SK-N-SH (cell line): ENCODE results near the gene DRD4. TPM values are rescaled to one million over a fixed set of nuclear protein-coding genes. Genes with fewer than 3 reads are reported as not detected.

Experiments used
- CTCF ChIA-PET: fragments of 300-600, 350-600 bp; formaldehyde crosslinking; extraction: SDS; loops from one replicate; lab custom pipeline; 2021; lab: Yijun Ruan, JAX
- POLR2A ChIA-PET: fragments of 350-600 bp; sonication (Branson Sonifier 250); formaldehyde crosslinking; extraction: SDS; loops from one replicate; lab custom pipeline; 2020; ENCODE audit warnings: antibody characterized with exemption, inconsistent platforms; lab: Yijun Ruan, JAX
- DNase-seq: peaks from one replicate; pipeline ENCODE4 v3.0.0; 2012
- H2AFZ ChIP-seq: fragments of 200-600 bp; sonication (generic); 2 replicates; pipeline ENCODE4 v1.8.1; 2016; ENCODE audit warnings: antibody characterized with exemption, mild to moderate bottlenecking, low read depth
- H3F3A ChIP-seq: fragments of 200-600 bp; sonication (generic); replicated peaks from 2 replicates; pipeline ENCODE3; 2016; ENCODE audit warnings: antibody characterized with exemption, mild to moderate bottlenecking; ENCODE audit not compliant: insufficient read depth
- H3K27ac ChIP-seq, 2 experiments: fragments of 200-500 bp in 1 of 2; fragments of 200-600 bp in 1 of 2; sonication (Bioruptor generic) in 1 of 2; sonication (generic), shearing (Covaris generic) in 1 of 2; 2 replicates each; pipeline versions ENCODE4 v1.5.1 to v1.6.1; 2014 to 2016; ENCODE audit warnings: low read depth in 2 of 2, inconsistent platforms in 1 of 2, low read length in 1 of 2, mild to moderate bottlenecking in 1 of 2, mixed read lengths in 1 of 2
- H3K27me3 ChIP-seq: fragments of 200-600 bp; sonication (generic), shearing (Covaris generic); 2 replicates; pipeline ENCODE4 v1.6.1; 2016; ENCODE audit warnings: mixed run types; ENCODE audit not compliant: insufficient read depth
- H3K36me3 ChIP-seq, 2 experiments: fragments of 200-500 bp in 1 of 2; fragments of 200-600 bp in 1 of 2; sonication (Bioruptor generic) in 1 of 2; sonication (generic) in 1 of 2; replicated peaks in 1 of 2; 2 replicates each; pipeline versions ENCODE3 to v1.5.1; 2014 to 2016; ENCODE audit warnings: low read length in 1 of 2, mild to moderate bottlenecking in 1 of 2; ENCODE audit not compliant: insufficient read depth in 2 of 2, control insufficient read depth in 1 of 2
- H3K4me1 ChIP-seq, 2 experiments: fragments of 200-500 bp in 1 of 2; fragments of 200-600 bp in 1 of 2; sonication (Bioruptor generic) in 1 of 2; sonication (generic), shearing (Covaris generic) in 1 of 2; 2 replicates each; pipeline versions ENCODE4 v1.5.1 to v1.6.1; 2014 to 2016; ENCODE audit warnings: low read depth in 1 of 2, low read length in 1 of 2, mixed run types in 1 of 2; ENCODE audit not compliant: insufficient read depth in 2 of 2, control insufficient read depth in 1 of 2
- H3K4me2 ChIP-seq: fragments of 200-600 bp; sonication (generic), shearing (Covaris generic); 2 replicates; pipeline ENCODE4 v1.6.1; 2017; ENCODE audit warnings: mixed run types
- H3K4me3 ChIP-seq, 2 experiments: fragments of 200-500 bp in 1 of 2; fragments of 200-600 bp in 1 of 2; sonication (Bioruptor generic) in 1 of 2; sonication (generic), shearing (Covaris generic) in 1 of 2; 2 replicates each; pipeline versions ENCODE4 v1.5.1 to v1.8.1; 2014 to 2016; ENCODE audit warnings: low read depth in 2 of 2, inconsistent platforms in 1 of 2, low read length in 1 of 2, mild to moderate bottlenecking in 1 of 2, mixed read lengths in 1 of 2, moderate library complexity in 1 of 2
- H3K79me2 ChIP-seq: fragments of 200-600 bp; sonication (generic); 2 replicates; pipeline ENCODE4 v1.8.1; 2017; ENCODE audit warnings: mild to moderate bottlenecking; ENCODE audit not compliant: insufficient read depth
- H3K9ac ChIP-seq: fragments of 200-600 bp; sonication (generic); 2 replicates; pipeline ENCODE4 v1.6.1; 2017; ENCODE audit warnings: mixed run types
- H3K9me2 ChIP-seq: fragments of 200-600 bp; sonication (generic); 2 replicates; pipeline ENCODE4 v1.6.1; 2017; ENCODE audit warnings: mixed run types
- H3K9me3 ChIP-seq: fragments of 200-600 bp; sonication (generic); 2 replicates; pipeline ENCODE4 v1.6.1; 2017; ENCODE audit warnings: mixed run types, mild to moderate bottlenecking, moderate library complexity
- H4K20me1 ChIP-seq: fragments of 200-600 bp; sonication (generic); 2 replicates; pipeline ENCODE4 v1.6.1; 2017; ENCODE audit warnings: mild to moderate bottlenecking, mixed run types; ENCODE audit not compliant: insufficient read depth
- CTCF ChIP-seq: fragments of 200-600 bp; sonication (generic); IDR thresholded peaks from 2 replicates; pipeline ENCODE4 v1.6.1; 2017; ENCODE audit warnings: antibody characterized with exemption, mild to moderate bottlenecking, moderate library complexity
- EZH2phosphoT487 ChIP-seq: fragments of 200-600 bp; sonication (generic); IDR thresholded peaks from 2 replicates; pipeline ENCODE4 v1.6.1; 2017; ENCODE audit warnings: low read depth, mixed run types, mild to moderate bottlenecking, antibody characterized with exemption, moderate library complexity, borderline replicate concordance
- FOSL2 ChIP-seq: IDR thresholded peaks from 2 replicates; pipeline ENCODE4 v1.4.0; 2012; ENCODE audit warnings: low read depth, mild to moderate bottlenecking, moderate library complexity, borderline replicate concordance
- FOXM1 ChIP-seq: IDR thresholded peaks from 2 replicates; pipeline ENCODE4 v1.4.0; 2012; ENCODE audit warnings: low read depth, mild to moderate bottlenecking
- GABPA ChIP-seq: IDR thresholded peaks from 2 replicates; pipeline ENCODE4 v1.4.0; 2012; ENCODE audit warnings: low read depth, mild to moderate bottlenecking
- MAX ChIP-seq: IDR thresholded peaks from 2 replicates; pipeline ENCODE4 v1.4.0; 2012; ENCODE audit warnings: low read depth
- RAD21 ChIP-seq: IDR thresholded peaks from 2 replicates; pipeline ENCODE4 v1.6.1; 2012; ENCODE audit warnings: mild to moderate bottlenecking, low read length
- SIN3A ChIP-seq: IDR thresholded peaks from 2 replicates; pipeline ENCODE4 v1.6.1; 2012; ENCODE audit warnings: low read depth, mild to moderate bottlenecking, low read length, moderate library complexity, borderline replicate concordance
- TAF1 ChIP-seq: IDR thresholded peaks from 2 replicates; pipeline ENCODE4 v1.6.1; 2012; ENCODE audit warnings: low read depth, mild to moderate bottlenecking, low read length, moderate library complexity, borderline replicate concordance
- TCF12 ChIP-seq: IDR thresholded peaks from 2 replicates; pipeline ENCODE4 v1.4.0; 2012
- USF1 ChIP-seq: IDR thresholded peaks from 2 replicates; pipeline ENCODE4 v1.4.0; 2012; ENCODE audit warnings: low read depth, borderline replicate concordance
- USF2 ChIP-seq: fragments of 150-350 bp; IDR thresholded peaks from 2 replicates; pipeline ENCODE4 v1.6.1; 2017; ENCODE audit warnings: antibody characterized with exemption, low read length, low read depth, borderline replicate concordance
- YY1 ChIP-seq: IDR thresholded peaks from 2 replicates; pipeline ENCODE4 v1.4.0; 2012; ENCODE audit warnings: low read depth, mild to moderate bottlenecking
- WGBS: methylation state at CpG from one replicate; pipeline ENCODE4 v1.1.6; 2017; ENCODE audit warnings: low lambda C conversion rate; 5-methylcytosine and 5-hydroxymethylcytosine counted together
- polyA plus RNA-seq, 3 experiments: library from polyadenylated mRNA; depleted of rRNA; stranded (reverse); fragments of >200 nt; gene quantifications; 2 replicates each; pipeline ENCODE4 v1.2.3, GENCODE V29; 2012
- TF ChIP-seq, protein P1 (sequence below): fragments of 150-350 bp; IDR thresholded peaks from 2 replicates; pipeline ENCODE4 v1.6.1; 2016; ENCODE audit warnings: mild to moderate bottlenecking, low read depth, low read length

Gene DRD4
- polyA plus RNA-seq, 1 of the 3 experiments (the other 2 are of a cell fraction): not detected

DNA sequence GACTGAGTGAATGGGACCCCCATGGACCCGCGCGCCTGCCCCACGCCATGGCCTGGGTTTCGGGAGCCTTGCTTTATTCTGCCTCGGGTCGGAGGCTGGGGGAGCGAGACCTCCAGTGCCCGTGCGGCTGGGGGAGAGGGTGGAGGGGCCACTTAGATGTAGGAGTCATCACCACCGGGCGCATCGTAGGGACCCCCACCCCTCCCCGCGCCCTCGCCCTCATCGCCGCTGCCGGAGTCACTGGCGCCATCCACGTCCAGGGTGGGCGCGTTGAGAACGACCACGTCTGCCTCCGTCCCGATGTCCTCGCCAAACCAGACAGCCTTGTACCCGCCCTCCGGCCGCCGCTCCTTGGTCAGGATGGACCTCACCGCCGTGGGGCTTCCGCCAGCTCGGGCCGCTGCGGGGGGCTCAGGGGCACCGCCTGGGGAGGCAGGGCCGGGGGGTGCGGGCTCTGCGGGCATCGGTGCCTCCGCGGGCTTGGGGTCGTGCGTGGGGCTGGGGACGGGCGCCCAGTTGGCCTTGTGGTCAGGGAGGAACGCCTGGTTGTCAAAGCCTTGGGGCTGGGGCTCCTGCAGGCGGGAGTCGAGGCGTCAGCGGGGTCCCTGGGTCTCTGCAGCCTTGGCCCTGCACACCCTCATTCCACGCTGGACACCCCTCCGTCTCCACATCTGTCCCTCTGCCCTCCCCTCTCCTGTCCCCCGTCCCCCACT lies 19.7 kb upstream of the DRD4 start:
- Histone ChIP-seq H3K4me3 (no peak overlapping the region), H3K36me3 (peaks cover 0 to 14% of the 10 kb centered on the region in 2 experiments), H2AFZ (no peak overlapping the region), H3K9me3 (no peaks in the 10 kb centered on the region), H3K79me2 (peaks cover 6% of the 10 kb centered on the region; the same call in 1 of the 2 replicates), H3K27ac (no peak overlapping the region), H3K4me2 (no peak overlapping the region), H3F3A (no peaks in the 10 kb centered on the region), H3K9me2 (no peaks in the 10 kb centered on the region), H3K27me3 (no peaks in the 10 kb centered on the region), H3K4me1 (peaks cover 0 to 14% of the 10 kb centered on the region in 2 experiments; a peak in 1 of 4 replicates), H3K9ac (no peak overlapping the region), H4K20me1 (peaks cover 27% of the 10 kb centered on the region)
- no peak for DNase-seq
- 93% methylated on average over 46 of the region's 57 CpGs for WGBS
- ChIA-PET CTCF (no interaction called here), POLR2A (no interaction called here)
- TF ChIP-seq TAF1 (no peak), MAX (no peak), CTCF (no peak), USF2 (no peak), EZH2phosphoT487 (no peak), USF1 (no peak), YY1 (no peak), RAD21 (no peak), FOSL2 (no peak), FOXM1 (no peak), GABPA (no peak), TCF12 (no peak), SIN3A (no peak)
- TF ChIP-seq, protein P1, sequence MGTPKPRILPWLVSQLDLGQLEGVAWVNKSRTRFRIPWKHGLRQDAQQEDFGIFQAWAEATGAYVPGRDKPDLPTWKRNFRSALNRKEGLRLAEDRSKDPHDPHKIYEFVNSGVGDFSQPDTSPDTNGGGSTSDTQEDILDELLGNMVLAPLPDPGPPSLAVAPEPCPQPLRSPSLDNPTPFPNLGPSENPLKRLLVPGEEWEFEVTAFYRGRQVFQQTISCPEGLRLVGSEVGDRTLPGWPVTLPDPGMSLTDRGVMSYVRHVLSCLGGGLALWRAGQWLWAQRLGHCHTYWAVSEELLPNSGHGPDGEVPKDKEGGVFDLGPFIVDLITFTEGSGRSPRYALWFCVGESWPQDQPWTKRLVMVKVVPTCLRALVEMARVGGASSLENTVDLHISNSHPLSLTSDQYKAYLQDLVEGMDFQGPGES: no peak
